ENCODE measurements around the gene MOXD1. TPM values are rescaled to one million over a fixed set of nuclear protein-coding genes. Genes with fewer than 3 reads are reported as not detected.

The MOXD1 gene
- total RNA-seq, result under 0.01 TPM

GRCh38 chr6:132400883-132401617, at the start of gene MOXD1:
Gene MOXD1 (minus strand): TSS chr6:132401475. CDS start chr6:132401426, 49 bp downstream.
- peak in 1 of 3 donors; percentile 35 for DNase-seq (ENCODE audit: low read depth in 2 of 3, low spot score in 2 of 3)

- DNase-seq (ENCODE audit: low read depth in 2 of 3, low spot score in 2 of 3), result no peak
These were observed 45.6 kb upstream of the MOXD1 start for GRCh38 chr6:132446855-132447241.

DNA sequence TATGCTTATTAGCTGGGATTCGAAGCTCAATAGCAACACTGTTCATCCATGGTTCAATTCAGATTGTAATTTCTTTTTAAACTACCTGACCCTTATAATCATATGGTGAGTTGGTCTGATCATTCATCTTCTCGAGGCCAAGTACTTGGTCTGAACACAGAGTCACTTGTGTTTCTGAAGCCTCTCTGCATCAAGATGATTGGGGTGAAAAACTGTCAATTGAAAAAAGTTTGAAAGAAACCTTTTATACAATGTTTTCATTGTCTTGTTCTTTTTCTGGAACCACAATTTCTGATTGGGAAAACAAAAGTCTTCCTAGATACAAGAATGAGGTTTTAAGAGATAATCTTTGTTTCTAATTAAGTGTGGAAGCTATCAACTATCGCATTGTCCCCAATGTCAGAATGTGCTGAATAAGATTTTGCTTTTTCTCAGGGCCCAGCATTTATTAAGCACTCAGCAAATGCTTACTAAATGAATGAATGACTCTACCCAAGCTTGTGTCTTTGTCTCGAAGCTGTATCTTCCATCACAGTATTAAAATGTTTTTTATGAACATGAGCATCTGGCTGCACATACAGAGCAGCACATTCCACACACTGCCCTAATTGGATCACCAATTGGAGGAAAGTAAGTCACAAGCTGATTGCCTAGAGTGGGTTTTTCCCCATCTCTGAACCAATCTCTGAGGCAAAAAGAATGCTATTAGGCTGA, 45.0 kb upstream of the MOXD1 start:
- DNase-seq (ENCODE audit: low read depth in 2 of 3, low spot score in 2 of 3), result no peak

DNA sequence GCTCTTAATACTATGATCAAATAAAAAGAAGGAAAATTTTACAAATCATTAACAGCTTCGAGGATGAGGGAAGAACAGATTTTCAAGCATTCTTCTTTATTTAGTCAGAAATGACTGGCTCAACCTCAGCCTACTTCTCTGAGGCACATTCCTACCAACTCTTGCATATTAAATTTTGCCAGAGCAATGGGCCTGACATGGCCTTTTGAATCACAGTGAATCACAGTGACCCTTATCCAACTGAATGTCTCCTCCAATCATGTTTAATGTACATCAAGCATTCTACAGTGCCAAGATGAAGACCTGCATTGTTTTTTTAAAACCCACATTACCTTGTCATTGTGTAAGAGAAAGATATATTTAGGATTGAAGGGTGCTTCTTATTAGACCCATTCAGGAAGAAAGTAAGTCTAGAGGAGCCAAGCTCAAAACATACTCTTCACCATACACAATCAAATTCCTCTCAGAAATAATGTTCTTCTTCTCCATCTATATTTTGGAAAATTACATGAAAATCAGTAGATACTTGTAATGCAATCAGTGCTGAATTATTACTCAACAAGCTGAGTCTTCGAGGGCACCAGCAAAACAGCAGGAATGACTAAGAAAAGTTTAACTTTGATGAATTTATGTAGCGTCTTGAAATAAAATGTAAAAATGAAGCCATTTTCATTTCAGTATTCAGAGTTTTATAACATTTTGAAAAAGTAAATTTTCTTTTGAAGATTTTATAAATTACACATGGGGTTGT, 44.1 kb upstream of the MOXD1 start:
- no peak for DNase-seq (ENCODE audit: low read depth in 2 of 3, low spot score in 2 of 3)

DNA sequence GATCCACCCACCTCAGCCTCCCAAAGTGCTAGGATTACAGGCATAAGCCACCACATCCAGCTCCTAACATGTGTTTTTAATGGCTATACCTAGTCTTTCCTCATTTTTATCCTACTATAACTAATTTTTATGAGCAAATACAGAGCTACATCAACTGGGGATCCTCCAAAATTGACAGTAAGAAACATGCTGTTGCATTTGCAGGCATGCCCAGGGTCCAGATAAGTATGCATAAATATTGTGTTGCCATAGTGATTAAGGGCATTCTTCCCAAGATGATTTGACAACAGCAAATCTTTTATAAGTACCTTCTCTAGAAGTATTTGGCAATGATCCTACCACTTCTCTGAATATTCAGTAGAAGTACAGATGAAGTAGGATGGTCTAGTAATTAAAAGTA, 41.9 kb upstream of the MOXD1 start:
- DNase-seq (ENCODE audit: low read depth in 2 of 3, low spot score in 2 of 3), result no peak

DNA sequence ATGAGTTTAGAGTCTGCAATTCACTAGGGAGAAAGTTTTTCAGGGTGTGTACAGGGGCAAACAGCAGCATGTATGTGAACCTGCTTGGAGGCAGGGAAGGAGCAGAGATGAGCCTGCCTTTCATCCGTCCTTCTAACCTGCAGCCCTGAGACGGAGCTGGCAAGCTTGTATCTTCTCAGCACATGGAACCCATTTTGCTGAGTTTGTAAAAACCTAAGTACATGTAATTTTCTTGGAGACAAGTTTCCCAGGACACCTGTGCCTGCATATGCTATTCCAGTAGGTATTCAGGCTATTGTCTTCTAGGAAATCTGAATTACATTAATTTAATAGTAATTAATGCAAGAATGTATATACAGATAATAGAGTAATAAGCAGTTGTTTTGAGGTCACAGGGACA, 28.8 kb upstream of the MOXD1 start:
- no peak for DNase-seq (ENCODE audit: low read depth in 2 of 3, low spot score in 2 of 3)

DNA sequence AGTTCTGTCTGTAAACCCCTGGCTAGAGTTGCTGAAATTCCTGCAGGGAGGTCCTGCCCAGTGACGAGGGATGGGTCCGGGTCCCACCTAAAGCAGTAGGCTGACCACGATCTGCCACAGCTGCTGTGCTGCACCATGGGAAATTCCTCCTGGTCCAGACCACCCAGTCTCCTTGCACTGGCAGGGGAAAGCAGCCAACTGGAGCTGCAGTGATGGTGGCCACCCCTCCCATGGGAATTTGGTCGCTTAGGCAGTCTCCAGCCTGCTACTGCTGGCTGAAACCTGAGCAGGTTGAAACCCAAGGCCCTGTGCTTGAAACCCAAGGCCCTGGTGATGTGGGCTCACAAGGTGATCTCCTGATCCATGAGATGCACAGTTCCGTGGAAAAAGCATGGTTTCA, 23.9 kb upstream of the MOXD1 start:
- no peak for DNase-seq (ENCODE audit: low read depth in 2 of 3, low spot score in 2 of 3)

- no peak for DNase-seq (ENCODE audit: low read depth in 2 of 3, low spot score in 2 of 3)
These were observed 22.6 kb upstream of the MOXD1 start for GRCh38 chr6:132423839-132424238.

- DNase-seq (ENCODE audit: low read depth in 2 of 3, low spot score in 2 of 3), result no peak
These were observed 17.1 kb upstream of the MOXD1 start for GRCh38 chr6:132418235-132418965.

- DNase-seq (ENCODE audit: low read depth in 2 of 3, low spot score in 2 of 3), result no peak
These were observed 13.5 kb upstream of the MOXD1 start for GRCh38 chr6:132414761-132415160.

- no peak for DNase-seq (ENCODE audit: low read depth in 2 of 3, low spot score in 2 of 3)
These were observed 13.0 kb upstream of the MOXD1 start for GRCh38 chr6:132414322-132414721.

- no peak for DNase-seq (ENCODE audit: low read depth in 2 of 3, low spot score in 2 of 3)
These were observed 12.2 kb upstream of the MOXD1 start for GRCh38 chr6:132413499-132413802.

- DNase-seq (ENCODE audit: low read depth in 2 of 3, low spot score in 2 of 3), result no peak
These were observed 11.6 kb upstream of the MOXD1 start for GRCh38 chr6:132412656-132413498.

- no peak for DNase-seq (ENCODE audit: low read depth in 2 of 3, low spot score in 2 of 3)
These were observed 10.0 kb upstream of the MOXD1 start for GRCh38 chr6:132411296-132411695.

GRCh38 chr6:132410830-132411229, 9.6 kb upstream of the MOXD1 start:
- no peak for DNase-seq (ENCODE audit: low read depth in 2 of 3, low spot score in 2 of 3)

- DNase-seq (ENCODE audit: low read depth in 2 of 3, low spot score in 2 of 3), result no peak
These were observed 4.1 kb upstream of the MOXD1 start for GRCh38 chr6:132405143-132405915.

GRCh38 chr6:132404736-132405135, 3.5 kb upstream of the MOXD1 start:
- DNase-seq (ENCODE audit: low read depth in 2 of 3, low spot score in 2 of 3), result no peak

DNA sequence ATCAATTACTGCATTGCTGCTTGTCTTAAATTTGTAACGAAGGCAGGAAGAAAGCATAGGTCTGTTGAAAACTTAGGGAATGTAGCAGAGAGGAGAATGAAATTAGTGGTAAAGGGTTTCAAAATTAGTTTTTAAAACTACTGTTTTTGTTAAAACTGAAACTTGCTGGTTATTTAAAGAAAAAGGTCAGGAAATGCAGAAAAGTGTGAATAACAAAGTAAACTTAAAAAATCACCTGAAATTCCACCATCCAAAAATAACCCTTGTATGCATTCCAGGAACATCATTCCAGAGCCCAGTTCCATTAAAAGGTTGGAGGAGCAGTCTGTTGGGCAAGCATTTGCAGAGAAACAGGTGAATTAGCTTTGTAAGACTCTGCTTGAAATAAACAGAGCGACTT, 3.1 kb upstream of the MOXD1 start:
- no peak for DNase-seq (ENCODE audit: low read depth in 2 of 3, low spot score in 2 of 3)

- no peak for DNase-seq (ENCODE audit: low read depth in 2 of 3, low spot score in 2 of 3)
These were observed 477 bp upstream of the MOXD1 start for GRCh38 chr6:132401618-132402285.
